ENCODE results near the gene ANXA10.
"Not testable (repeated sequence)": the region's sequence is repeated elsewhere in the genome, so short reads cannot be mapped to it uniquely, and the experiment has no call there.

ANXA10 gene

DNA sequence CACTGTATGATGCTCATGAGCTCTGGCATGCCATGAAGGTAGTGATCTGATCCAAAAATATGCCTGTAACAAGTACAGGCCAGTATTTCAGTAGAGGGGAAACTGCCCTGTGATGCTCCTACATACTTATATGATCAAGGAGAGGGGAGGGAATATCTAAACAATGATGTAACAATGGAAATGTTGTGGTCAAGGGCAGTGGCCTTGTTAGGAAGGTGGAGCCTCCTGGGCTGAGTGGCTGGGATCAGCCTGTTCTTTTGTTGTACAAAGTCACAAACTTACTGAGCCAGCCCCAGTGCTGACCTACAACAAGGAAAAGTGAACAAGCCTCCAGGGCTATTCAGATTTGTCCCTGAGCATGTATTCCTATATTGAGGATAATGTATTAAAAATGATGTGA is 70.3 kb downstream of the ANXA10 start:
- no peak for DNase-seq (ENCODE audit: low read depth)

DNA sequence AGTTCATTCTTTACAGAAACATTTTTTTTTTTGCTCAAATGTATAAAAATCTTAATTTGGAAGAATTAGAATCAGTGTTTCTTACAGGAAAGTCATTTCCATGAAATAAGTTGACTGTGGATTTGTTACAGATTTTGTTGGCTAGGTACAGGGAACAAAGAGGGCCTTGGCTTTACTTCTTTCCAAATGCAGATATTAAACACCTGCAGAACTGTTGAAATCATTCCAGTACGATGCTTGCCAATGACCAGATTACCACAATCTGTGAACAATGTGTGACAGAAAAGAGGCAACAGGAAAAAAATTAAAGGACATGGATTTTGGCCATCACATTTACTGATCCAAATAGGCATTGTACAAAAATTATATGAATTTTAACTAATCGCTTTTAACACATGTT is 70.8 kb downstream of the ANXA10 start:
- DNase-seq (ENCODE audit: low read depth) = no peak

DNA sequence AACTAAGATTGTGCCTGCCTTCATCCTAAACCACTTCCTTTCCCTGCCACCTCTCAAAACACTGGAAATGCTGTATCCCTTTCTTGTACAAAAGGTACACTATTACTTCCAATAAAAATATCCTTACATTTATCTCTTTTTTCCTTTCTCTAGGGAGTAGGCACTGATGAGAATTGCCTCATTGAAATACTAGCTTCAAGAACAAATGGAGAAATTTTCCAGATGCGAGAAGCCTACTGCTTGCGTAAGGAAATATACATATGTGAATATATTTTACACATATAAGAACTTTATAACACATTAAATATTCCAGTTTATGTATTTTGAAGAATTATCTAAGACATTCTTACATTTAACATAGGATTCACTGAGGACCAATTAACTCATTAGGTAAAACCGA is 71.7 kb downstream of the ANXA10 start:
- DNase-seq (ENCODE audit: low read depth) = no peak

DNA sequence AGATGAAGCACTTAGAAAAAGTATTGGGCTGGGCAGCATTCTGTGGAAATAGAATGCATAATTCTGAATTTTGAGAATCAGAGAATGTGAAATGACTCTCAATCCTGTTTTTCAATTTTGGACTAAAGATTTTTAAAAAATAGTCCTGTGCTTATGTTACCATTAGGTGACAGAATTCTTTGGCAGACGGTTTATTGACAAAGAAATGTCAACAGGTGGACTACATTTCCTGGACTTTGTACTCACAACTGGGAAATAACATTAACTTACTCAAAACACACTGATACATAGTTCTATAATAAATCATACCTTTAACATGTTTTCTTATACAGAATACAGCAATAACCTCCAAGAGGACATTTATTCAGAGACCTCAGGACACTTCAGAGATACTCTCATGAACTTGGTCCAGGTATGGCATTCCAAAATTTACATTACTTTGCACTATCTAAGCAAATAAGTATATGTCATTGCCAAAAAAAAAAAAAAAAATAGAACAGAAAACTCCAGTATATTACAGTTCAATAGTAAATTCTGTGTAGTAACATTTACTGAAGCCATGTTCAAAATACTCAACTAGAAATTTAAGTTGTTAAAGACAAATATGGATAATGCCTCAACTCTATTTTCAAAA is 72.7 kb downstream of the ANXA10 start:
- DNase-seq (ENCODE audit: low read depth) = no peak

DNA sequence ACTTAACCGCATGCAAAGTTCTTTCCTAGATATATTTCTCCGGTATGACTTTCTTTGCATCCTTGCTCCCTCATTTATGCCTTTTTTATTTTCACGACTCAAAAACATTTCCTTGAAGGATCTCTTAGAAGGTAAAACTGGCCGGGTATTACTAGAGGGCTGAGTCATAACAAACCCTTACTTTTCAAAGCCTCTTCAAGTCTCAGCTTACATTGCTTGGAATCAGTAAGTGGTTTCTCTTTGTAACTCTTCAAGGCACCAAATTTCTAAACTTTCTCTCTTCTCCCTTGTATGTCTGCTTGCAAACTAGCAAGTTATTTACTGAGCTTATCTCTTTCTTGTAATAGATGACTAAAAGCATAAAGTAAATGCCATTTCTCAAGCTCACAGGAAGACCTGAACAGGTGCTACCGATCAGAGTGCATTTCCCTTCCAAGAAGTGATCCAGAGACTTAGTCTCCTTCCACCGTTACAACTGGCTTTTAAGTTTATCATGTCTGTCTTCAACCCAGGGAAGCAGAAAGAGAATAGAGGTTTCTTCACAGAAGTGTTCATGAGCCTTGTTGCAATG is 75.5 kb downstream of the ANXA10 start:
- no peak for DNase-seq (ENCODE audit: low read depth)

DNA sequence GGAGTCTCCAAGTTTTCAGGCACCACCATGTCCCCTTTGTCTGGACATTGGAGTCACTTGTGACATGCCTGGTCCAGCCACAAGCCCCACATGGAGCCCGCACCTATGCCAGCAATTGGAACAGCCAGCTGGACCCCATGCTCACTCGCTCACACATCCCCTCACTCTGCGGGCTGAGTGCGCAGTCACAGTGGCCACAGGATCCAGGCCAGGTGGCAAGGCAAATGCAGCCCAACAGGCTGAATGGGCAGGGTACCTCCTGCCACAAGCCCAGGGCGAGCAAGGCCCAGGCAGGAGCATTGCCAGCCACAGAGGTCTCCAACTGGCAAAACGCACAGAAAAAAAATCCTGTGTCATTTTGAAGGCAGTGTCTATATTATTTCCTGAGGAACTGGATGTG is 82.0 kb downstream of the ANXA10 start:
- no peak for DNase-seq (ENCODE audit: low read depth)

DNA sequence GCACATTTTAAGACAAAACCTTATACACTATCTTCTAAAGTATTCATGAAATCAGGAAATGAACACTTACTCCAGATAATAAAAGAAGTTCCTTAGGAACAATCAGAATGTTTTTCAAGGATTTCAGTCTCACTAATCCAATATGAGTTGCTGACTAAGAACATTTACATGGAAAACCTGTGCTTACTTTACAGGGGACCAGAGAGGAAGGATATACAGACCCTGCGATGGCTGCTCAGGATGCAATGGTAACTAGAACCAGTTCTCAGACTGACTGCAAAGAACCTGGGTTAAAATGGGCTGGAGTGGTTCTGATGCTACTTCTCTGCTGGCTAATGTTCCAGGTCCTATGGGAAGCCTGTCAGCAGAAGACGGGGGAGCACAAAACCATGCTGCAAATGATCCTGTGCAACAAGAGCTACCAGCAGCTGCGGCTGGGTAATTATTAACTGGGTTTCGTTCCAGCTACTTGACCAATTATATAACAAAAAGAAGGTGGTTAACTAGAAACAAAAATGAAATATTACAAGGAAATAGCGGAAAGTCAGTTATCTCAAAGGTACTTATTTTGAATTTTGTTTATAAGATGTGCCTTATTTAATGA is 85.3 kb downstream of the ANXA10 start:
- DNase-seq (ENCODE audit: low read depth) = no peak

DNA sequence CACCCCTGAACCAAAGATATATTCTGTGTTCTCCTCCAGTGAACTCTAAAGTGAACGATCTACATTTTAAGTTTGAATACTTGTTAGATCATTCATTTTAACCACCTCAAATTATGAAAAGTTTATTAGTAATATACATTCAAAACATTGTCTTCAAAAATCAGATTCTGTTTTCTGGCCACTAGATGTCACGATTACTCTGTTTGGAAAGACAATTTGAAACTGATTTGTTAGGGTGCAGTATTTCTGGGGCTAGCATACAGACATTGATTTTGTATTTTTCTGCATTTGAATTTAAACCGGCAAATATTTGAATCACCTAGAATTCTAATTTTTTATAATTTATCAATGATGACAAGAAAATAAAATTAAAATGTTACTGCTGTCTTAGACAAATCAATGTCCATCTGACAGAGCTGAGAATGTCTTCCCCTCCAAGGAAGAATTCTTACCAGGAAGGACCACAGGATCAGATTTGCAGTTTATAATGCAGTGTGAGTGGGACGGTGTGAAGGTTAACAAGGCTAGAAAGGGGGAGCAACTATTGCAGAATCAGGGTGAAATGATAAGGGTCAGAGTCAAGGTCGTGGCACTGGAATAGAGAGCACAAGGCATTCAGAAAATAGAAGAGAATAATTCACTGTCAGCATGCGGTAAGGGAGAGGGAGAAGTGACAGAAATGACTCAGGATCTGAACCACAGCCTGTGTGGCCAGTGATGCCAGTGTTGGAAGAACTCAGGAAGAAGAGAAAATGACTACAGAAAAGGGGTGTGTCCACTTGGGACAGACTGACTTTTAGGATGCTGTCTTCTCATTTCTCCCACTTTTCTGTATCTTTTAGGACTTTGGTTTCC is 91.6 kb downstream of the ANXA10 start:
- no peak for DNase-seq (ENCODE audit: low read depth)

DNA sequence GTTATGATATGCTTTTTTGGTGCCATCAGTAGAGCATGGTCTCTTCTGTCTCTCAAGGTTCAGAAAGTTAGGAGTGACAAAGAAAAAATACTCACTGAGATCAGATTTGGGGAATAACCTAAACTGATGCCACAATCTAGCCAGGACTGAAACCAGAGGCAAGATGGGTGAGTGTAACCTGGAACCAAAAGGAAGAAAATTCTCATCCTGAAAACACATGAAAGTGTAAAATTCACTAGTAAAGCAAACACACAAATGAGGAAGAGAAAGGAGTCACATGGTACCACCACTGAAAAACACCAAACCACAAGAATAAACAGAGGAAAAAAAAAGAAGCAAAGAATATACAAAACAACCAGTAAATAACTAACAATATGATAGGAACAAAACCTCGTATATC is 96.4 kb downstream of the ANXA10 start:
- DNase-seq (ENCODE audit: low read depth) = no peak

DNA sequence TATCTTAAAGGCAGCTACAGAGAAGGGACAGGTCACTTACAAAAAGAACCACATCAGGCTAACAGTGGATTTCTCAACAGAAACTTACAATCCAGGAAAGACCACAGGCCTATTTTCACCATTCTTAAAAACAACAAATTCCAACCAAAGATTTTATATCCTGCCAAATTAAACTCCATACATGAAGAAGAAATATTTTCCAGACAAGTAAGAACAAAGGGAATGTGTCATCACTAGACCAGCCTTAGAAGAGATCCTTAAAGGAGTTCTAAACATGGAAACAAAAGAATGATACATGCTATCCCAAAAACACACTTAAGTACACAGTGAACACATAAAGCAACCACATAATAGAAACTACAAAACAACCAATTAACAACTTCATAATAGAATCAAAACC is 105.6 kb downstream of the ANXA10 start:
- no peak for DNase-seq (ENCODE audit: low read depth)

DNA sequence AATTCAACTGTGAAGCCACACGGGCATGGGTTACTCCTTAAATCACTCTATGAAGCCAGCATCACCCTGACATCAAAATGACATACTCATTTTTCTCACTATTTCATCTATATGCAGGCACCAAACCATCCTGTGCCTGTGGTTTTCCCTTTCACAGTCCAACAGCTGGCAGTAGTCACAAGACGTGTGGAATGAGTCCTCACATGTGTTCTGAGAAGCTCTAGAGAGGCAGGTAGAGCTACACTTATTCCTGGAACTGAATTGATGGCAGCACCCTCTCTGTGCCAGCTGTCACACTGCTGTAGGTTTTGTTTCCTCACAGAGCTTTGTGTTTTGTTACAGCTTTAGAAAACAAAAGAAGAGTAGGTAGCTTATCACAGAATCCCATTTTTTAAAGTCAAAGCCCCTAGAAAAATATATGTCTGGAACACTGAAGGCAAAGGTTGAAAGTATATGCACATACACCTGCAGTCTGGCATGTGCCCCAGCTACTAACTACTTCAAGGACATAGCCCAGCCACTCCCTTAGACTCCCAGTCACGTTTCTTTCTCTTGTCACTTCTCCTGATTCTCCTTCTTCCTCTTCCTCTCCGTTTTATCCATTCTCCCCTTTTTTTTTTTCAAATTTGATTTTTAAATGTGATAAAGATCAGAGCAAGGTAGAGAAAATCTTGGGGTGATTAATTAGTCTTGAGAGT is 107.1 kb downstream of the ANXA10 start:
- DNase-seq (ENCODE audit: low read depth) = no peak

DNA sequence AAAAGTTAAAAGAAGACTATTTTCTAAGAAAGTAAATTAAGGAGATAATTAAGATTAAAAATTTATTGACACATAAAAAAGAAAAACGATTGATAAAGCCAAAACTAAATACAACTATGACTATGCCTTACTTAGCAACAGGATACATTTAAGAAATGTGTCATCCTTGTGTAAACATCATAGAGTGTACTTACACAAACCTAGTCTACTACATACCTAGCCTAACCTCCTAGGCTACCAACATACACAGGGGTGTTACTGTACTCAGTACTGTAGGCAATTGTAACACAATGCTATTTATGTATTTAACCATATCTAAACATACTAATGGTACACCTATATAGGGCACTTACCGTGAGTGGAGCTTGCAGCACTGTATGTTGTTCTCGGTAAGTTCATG is 108.3 kb downstream of the ANXA10 start:
- DNase-seq (ENCODE audit: low read depth) = no peak

DNA sequence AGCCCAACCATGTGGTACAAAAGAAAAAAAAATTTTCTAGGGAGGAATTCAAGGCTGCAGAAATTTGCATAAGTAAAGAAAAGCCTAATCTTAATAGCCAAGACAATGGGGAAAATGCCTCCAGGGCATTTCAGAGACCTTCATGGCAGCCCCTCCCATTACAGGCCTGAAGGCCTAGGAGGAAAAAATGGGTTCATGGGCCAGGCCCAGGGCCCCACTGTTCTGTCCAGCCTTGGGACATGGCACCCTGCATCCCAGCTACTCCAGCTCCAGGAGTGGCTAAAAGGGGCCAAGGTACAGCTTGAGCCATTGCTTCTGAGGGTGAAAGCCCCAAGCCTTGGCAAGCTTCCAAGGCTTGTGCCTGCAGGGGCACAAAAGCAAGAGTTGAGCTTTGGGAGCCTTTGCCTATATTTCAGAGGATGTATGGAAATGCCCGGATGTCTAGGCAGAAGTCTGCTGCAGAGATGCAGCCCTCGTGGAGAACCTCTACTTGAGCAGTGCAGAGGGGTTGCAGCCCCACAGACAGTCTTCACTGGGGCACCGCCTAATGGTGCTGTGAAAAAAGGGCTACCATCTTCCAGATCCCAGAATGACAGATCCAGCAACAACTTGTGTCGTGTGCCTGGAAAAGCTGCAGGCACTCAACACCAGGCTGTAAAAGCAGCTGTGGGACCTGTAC is 111.0 kb downstream of the ANXA10 start:
- no peak for DNase-seq (ENCODE audit: low read depth)

DNA sequence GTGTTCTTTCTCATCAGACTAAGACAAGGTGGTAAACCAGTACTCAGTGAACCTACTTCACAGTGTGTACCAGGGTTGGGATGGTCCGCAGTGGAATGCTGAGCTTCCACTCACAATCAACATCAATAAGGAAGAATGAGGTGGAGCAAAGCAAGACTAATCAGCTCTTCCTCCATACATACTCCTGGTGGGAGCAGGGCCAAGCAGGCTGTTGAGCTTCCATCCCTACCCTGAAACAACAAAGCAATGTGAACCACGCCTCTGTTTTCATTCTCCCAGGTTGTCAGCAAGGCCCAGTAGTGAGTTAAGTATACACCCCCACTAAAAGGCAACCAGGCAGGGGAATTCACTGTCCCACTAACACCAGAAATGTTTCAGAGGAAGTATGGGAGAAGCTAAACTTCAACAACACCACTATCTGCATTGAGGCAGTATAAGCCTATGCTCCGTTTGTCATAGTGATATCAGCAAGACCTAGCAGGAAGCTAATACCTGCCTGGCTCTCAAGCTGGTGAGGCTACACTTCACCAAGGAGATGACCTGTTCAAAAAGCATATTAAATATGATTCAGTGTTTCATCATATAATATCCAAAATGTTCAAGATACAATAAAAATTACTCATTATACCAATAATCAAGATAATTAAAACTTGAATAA is 116.7 kb downstream of the ANXA10 start:
- DNase-seq (ENCODE audit: low read depth) = no peak

DNA sequence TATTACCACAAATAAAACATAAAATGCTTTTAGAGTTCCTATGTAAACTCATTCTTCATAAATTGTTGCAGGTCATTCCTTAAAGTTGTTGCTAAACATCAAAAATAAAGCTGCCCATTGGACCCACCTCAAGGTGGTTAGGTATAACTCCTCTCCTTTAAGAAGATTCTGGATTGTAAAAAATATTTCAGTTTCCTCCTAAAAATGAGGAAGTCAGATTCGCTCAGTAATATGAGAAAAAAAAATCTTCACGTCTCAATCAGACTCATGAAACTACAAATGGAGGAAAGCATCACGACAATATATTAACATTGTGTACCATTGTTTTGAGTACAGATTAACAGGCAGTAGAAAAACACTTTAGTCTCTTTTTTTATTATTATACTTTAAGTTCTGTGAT is 120.3 kb downstream of the ANXA10 start:
- no peak for DNase-seq (ENCODE audit: low read depth)

DNA sequence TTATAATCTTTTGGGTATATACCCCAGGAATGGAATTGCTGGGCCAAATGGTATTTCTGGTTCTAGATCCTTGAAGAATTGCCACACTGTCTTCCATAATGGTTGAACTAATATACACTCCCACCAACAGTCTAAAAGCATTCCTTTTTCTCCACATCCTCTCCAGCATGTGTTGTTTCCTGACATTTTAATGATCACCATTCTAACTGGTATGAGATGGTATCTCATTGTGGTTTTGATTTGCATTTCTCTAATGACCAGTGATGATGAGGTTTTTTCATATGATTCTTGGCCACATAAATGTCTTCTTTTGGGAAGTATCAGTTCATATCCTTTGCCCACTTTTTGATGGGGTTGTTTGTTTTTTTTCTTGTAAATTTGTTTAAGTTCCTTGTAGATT is 121.2 kb downstream of the ANXA10 start:
- DNase-seq (ENCODE audit: low read depth) = not testable (repeated sequence)

DNA sequence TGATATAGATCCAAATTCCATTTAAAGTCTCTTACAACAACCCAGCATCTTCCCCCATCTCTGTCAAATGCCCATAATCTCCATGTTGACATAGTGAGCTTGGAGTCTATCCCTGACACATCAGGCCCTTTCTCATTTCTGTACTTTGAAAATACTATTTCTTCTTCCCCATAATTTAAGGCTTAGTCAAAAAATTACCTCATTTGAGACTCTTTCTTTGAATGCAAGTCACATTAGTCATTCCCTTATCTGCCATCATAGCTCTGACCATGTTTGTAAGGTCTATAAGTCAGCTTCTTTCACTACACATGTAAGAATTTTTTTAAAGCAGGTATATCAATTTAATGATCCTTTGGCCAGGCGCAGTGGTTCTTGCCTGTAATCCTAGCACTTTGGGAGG is 126.3 kb downstream of the ANXA10 start:
- no peak for DNase-seq (ENCODE audit: low read depth)

DNA sequence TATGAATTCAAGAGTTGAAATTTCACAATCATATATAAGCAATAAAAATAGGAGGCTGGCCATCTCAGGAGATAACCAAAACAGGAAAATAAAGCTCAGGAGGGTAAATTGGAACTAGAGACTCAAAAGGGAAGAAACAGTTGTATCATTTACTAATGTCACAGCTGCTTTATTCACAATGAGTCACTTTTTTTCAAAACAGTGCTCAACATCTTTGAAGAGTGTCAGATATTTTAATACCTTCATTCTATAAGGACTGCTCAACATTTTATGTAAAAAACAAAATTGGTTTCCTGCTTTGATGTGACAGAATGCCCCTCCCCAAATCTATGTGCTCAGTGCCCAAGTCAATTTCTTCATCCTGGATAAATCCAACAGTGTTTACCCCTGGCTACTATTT is 128.6 kb downstream of the ANXA10 start:
- no peak for DNase-seq (ENCODE audit: low read depth)

DNA sequence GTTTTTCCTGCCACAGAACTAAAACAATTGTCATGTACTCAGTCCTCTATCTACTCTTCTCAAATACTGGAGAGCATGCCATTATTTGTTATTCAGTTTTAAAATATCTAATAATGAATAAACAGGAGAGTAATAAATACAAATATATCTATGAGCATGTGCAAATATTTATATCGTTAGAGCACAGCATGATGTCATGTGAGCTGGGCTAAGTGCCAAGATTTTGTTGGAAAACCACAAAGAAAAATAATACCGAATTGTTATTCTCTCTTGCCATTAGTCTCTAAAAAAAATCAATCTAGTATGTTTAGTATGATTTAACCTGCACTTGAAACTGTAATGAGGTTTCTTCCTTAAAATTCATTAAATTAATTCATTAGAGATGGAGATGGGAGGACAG is 129.0 kb downstream of the ANXA10 start:
- no peak for DNase-seq (ENCODE audit: low read depth)

Measured in activated gamma-delta T cell treated with anti-CD3 and anti-CD28 coated beads, Interleukin-2, amount 50 U/mL, for 16 hours (primary cell).